ENCODE results near the gene RAD23A. TPM values are rescaled to one million over a fixed set of nuclear protein-coding genes. Genes with fewer than 3 reads are reported as not detected.

RAD23A gene
- total and polyA plus RNA-seq, 2 of the 4 experiments (the other 2 are of a cell fraction), result 54.3 to 67.8 TPM

GRCh38 chr19:12932392-12933286, 13.0 kb upstream of the RAD23A start (continued):
- no peak for TF ChIP-seq USF2 (IDR thresholded peaks at IDR 0.05; ENCODE audit: low read depth, low read length)

All from IMR-90 (cell line).